ENCODE results near the gene STARD13. TPM values are rescaled to one million over a fixed set of nuclear protein-coding genes. Genes with fewer than 3 reads are reported as not detected.

The STARD13 gene
- total and polyA plus RNA-seq, 4 donors: 2.7 to 15.3 (median 5.7) TPM

GRCh38 chr13:33224191-33224590 lies 61.4 kb downstream of the STARD13 start:
- no peaks in the 10 kb centered on the region for H3K36me3 ChIP-seq (ENCODE audit: control insufficient read depth in 4 of 4, insufficient read depth in 3 of 4, low read depth in 1 of 4, low read length in 3 of 4)
- no peak overlapping the region for H3K27ac ChIP-seq (ENCODE audit: low read depth in 1 of 2, low read length in 2 of 2)
- no peak for DNase-seq (ENCODE audit: low spot score)
- WGBS: 99% methylated on average over 1 of the region's 1 CpG
- H3K9ac ChIP-seq (ENCODE audit: low read depth in 1 of 2, low read length in 2 of 2): no peak overlapping the region
- H3K9me3 ChIP-seq (ENCODE audit: control insufficient read depth in 4 of 4, low read length in 3 of 4): no peaks in the 10 kb centered on the region
- H3K4me3 ChIP-seq (ENCODE audit: low read depth in 1 of 3, low read length in 3 of 3): no peak overlapping the region
- TF ChIP-seq, protein P1, sequence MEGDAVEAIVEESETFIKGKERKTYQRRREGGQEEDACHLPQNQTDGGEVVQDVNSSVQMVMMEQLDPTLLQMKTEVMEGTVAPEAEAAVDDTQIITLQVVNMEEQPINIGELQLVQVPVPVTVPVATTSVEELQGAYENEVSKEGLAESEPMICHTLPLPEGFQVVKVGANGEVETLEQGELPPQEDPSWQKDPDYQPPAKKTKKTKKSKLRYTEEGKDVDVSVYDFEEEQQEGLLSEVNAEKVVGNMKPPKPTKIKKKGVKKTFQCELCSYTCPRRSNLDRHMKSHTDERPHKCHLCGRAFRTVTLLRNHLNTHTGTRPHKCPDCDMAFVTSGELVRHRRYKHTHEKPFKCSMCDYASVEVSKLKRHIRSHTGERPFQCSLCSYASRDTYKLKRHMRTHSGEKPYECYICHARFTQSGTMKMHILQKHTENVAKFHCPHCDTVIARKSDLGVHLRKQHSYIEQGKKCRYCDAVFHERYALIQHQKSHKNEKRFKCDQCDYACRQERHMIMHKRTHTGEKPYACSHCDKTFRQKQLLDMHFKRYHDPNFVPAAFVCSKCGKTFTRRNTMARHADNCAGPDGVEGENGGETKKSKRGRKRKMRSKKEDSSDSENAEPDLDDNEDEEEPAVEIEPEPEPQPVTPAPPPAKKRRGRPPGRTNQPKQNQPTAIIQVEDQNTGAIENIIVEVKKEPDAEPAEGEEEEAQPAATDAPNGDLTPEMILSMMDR (IDR thresholded peaks at IDR 0.05; ENCODE audit: low read depth, low read length, missing input control): no peak
- TF ChIP-seq YY1 (IDR thresholded peaks at IDR 0.05) (no peak), MAX (IDR thresholded peaks at IDR 0.05) (no peak), EGR1 (IDR thresholded peaks at IDR 0.05; ENCODE audit: low read depth in 2 of 2) (no peak), SP1 (IDR thresholded peaks at IDR 0.05) (no peak), ATF3 (IDR thresholded peaks at IDR 0.05) (no peak), HNF4A (conservative IDR thresholded peaks at IDR 0.05) (no peak), RAD21 (IDR thresholded peaks at IDR 0.05) (no peak), REST (IDR thresholded peaks at IDR 0.05) (no peak), HNF4G (IDR thresholded peaks at IDR 0.05) (no peak), FOXA1 (IDR thresholded peaks at IDR 0.05) (no peak), RXRA (IDR thresholded peaks at IDR 0.05) (no peak), JUND (IDR thresholded peaks at IDR 0.05) (no peak), TAF1 (conservative IDR thresholded peaks at IDR 0.05) (no peak), GABPA (IDR thresholded peaks at IDR 0.05 in 1 of 2, conservative IDR thresholded peaks at IDR 0.05 in 1 of 2) (no peak), NR2F2 (IDR thresholded peaks at IDR 0.05) (no peak)
- TF ChIP-seq, protein P2, sequence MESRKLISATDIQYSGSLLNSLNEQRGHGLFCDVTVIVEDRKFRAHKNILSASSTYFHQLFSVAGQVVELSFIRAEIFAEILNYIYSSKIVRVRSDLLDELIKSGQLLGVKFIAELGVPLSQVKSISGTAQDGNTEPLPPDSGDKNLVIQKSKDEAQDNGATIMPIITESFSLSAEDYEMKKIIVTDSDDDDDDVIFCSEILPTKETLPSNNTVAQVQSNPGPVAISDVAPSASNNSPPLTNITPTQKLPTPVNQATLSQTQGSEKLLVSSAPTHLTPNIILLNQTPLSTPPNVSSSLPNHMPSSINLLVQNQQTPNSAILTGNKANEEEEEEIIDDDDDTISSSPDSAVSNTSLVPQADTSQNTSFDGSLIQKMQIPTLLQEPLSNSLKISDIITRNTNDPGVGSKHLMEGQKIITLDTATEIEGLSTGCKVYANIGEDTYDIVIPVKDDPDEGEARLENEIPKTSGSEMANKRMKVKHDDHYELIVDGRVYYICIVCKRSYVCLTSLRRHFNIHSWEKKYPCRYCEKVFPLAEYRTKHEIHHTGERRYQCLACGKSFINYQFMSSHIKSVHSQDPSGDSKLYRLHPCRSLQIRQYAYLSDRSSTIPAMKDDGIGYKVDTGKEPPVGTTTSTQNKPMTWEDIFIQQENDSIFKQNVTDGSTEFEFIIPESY (IDR thresholded peaks at IDR 0.05): no peak
- no peaks in the 10 kb centered on the region for H3K27me3 ChIP-seq (ENCODE audit: control insufficient read depth in 4 of 4, insufficient read depth in 4 of 4, low read length in 3 of 4)
- peaks cover 1 to 21% (median 11%) of the 10 kb centered on the region in 4 donors for H3K4me1 ChIP-seq (ENCODE audit: control insufficient read depth in 4 of 4, insufficient read depth in 4 of 4, low read length in 3 of 4)

All from liver (tissue), 9 donors.